ENCODE measurements around the gene CELF6.

- TF ChIP-seq CTCF (conservative IDR thresholded peaks at IDR 0.05; ENCODE audit: low read depth, low read length) (no peak), EZH2 (IDR thresholded peaks at IDR 0.05; ENCODE audit: borderline replicate concordance, low read depth, low read length, poor library complexity, severe bottlenecking) (no peak)
These were observed 38.8 kb upstream of the CELF6 start for GRCh38 chr15:72358650-72359171.
